GM18861 (cell line): Measurements from ENCODE around the gene OTOA.
A peak's percentile ranks its signal among the peaks of the same experiment; 100 is the strongest.
"Not testable (repeated sequence)": the region's sequence is repeated elsewhere in the genome, so short reads cannot be mapped to it uniquely, and the experiment has no call there.

ENCODE experiments used
- ATAC-seq: cut with Tn5 transposase; IDR thresholded peaks from one replicate; pipeline ENCODE4 v1.9.1; 2021; ENCODE audit not compliant: unreplicated experiment

Gene OTOA

GRCh38 chr16:21717608-21718007 is 53.8 kb downstream of the OTOA start:
- no peak for ATAC-seq

GRCh38 chr16:21719283-21719682 is 55.5 kb downstream of the OTOA start:
- no peak for ATAC-seq

GRCh38 chr16:21720533-21720932 is 56.8 kb downstream of the OTOA start:
- ATAC-seq: no peak

GRCh38 chr16:21722771-21723455 is 59.1 kb downstream of the OTOA start:
- ATAC-seq: no peak

- ATAC-seq: no peak
Measured at GRCh38 chr16:21723532-21723931, 59.8 kb downstream of the OTOA start.

- ATAC-seq: no peak
Measured at GRCh38 chr16:21727344-21727743, 63.6 kb downstream of the OTOA start.

GRCh38 chr16:21731233-21731632 is 67.5 kb downstream of the OTOA start:
- ATAC-seq: not testable (repeated sequence)

- not testable (repeated sequence) for ATAC-seq
Measured at GRCh38 chr16:21740637-21741036, 76.9 kb downstream of the OTOA start.

- ATAC-seq: not testable (repeated sequence)
Measured at GRCh38 chr16:21756192-21757079, 92.7 kb downstream of the OTOA start.

- not testable (repeated sequence) for ATAC-seq
Measured at GRCh38 chr16:21757080-21757671, 93.4 kb downstream of the OTOA start.

- not testable (repeated sequence) for ATAC-seq
Measured at GRCh38 chr16:21768280-21768679, 104.5 kb downstream of the OTOA start.

- not testable (repeated sequence) for ATAC-seq
Measured at GRCh38 chr16:21768810-21769209, 105.0 kb downstream of the OTOA start.

- ATAC-seq: not testable (repeated sequence)
Measured at GRCh38 chr16:21769284-21769683, 105.5 kb downstream of the OTOA start.

- not testable (repeated sequence) for ATAC-seq
Measured at GRCh38 chr16:21770584-21770983, 106.8 kb downstream of the OTOA start.

- ATAC-seq: not testable (repeated sequence)
Measured at GRCh38 chr16:21772547-21773206, 108.9 kb downstream of the OTOA start.

- not testable (repeated sequence) for ATAC-seq
Measured at GRCh38 chr16:21773207-21773553, 109.4 kb downstream of the OTOA start.

- ATAC-seq: not testable (repeated sequence)
Measured at GRCh38 chr16:21780525-21780924, 116.8 kb downstream of the OTOA start.

GRCh38 chr16:21790506-21790905 is 126.7 kb downstream of the OTOA start:
- peak; percentile 56 for ATAC-seq

GRCh38 chr16:21793310-21793709 is 129.5 kb downstream of the OTOA start:
- not testable (repeated sequence) for ATAC-seq

GRCh38 chr16:21798601-21799000 is 134.8 kb downstream of the OTOA start:
- not testable (repeated sequence) for ATAC-seq
